Measurements from ENCODE around the gene POLR2H. TPM values are rescaled to one million over a fixed set of nuclear protein-coding genes. Genes with fewer than 3 reads are reported as not detected.

POLR2H gene
- total and polyA plus RNA-seq, 4 donors, result 46.4 to 139 (median 82.4) TPM

- H3K4me3 ChIP-seq, result no peak overlapping the region
- H3K9ac ChIP-seq (ENCODE audit: insufficient read depth in 1 of 2, low read length in 2 of 2), result no peak overlapping the region
- WGBS, 2 donors, result 85% methylated on average over 15 of the region's 15 CpGs
- H3K4me1 ChIP-seq (ENCODE audit: control insufficient read depth in 5 of 5, insufficient read depth in 5 of 5, low read length in 5 of 5), result peaks cover 3 to 30% (median 17%) of the 10 kb centered on the region in 5 donors
- no peaks in the 10 kb centered on the region for H3K9me3 ChIP-seq (ENCODE audit: control insufficient read depth in 4 of 4, insufficient read depth in 3 of 4, low read length in 3 of 4)
- no peak for DNase-seq
- ATAC-seq (ENCODE audit: insufficient read depth, low FRiP score), result no peak
- TF ChIP-seq CTCF (IDR thresholded peaks at IDR 0.05; ENCODE audit: control extremely low read depth, extremely low read depth), result no peak
- no peaks in the 10 kb centered on the region for H3K27me3 ChIP-seq (ENCODE audit: control insufficient read depth in 3 of 3, insufficient read depth in 3 of 3, low read length in 2 of 3)
- peaks cover 18 to 37% (median 30%) of the 10 kb centered on the region in 4 donors for H3K36me3 ChIP-seq (ENCODE audit: control insufficient read depth in 4 of 4, insufficient read depth in 4 of 4, low read length in 4 of 4)
- H3K27ac ChIP-seq (ENCODE audit: low read depth in 1 of 2, low read length in 1 of 2), result peak overlapping the region; percentile 88 to 96
Measured at GRCh38 chr3:184334470-184335158, 26.9 kb upstream of the POLR2H start.

- H3K27me3 ChIP-seq (ENCODE audit: control insufficient read depth in 3 of 3, insufficient read depth in 3 of 3, low read length in 2 of 3), result no peaks in the 10 kb centered on the region
- no peak for ATAC-seq (ENCODE audit: insufficient read depth, low FRiP score)
- 38 to 60% methylated on average over 4 of the region's 4 CpGs for WGBS, 2 donors
Measured at GRCh38 chr3:184335291-184335660, 26.2 kb upstream of the POLR2H start.

GRCh38 chr3:184335661-184336546 is 25.6 kb upstream of the POLR2H start:
- Histone ChIP-seq H3K27me3 (ENCODE audit: control insufficient read depth in 3 of 3, insufficient read depth in 3 of 3, low read length in 2 of 3) (no peaks in the 10 kb centered on the region), H3K9me3 (ENCODE audit: control insufficient read depth in 4 of 4, insufficient read depth in 3 of 4, low read length in 3 of 4) (no peaks in the 10 kb centered on the region), H3K9ac (ENCODE audit: insufficient read depth in 1 of 2, low read length in 2 of 2) (peak overlapping the region; percentile 66 to 82), H3K4me1 (ENCODE audit: control insufficient read depth in 5 of 5, insufficient read depth in 5 of 5, low read length in 5 of 5) (peaks cover 3 to 30% (median 17%) of the 10 kb centered on the region in 5 donors), H3K27ac (ENCODE audit: low read depth in 1 of 2, low read length in 1 of 2) (peak overlapping the region; percentile 88 to 96), H3K4me3 (peak overlapping the region; percentile 62), H3K36me3 (ENCODE audit: control insufficient read depth in 4 of 4, insufficient read depth in 4 of 4, low read length in 4 of 4) (peaks cover 15 to 35% (median 28%) of the 10 kb centered on the region in 4 donors)
- no peak for TF ChIP-seq CTCF (IDR thresholded peaks at IDR 0.05; ENCODE audit: control extremely low read depth, extremely low read depth)
- ATAC-seq (ENCODE audit: insufficient read depth, low FRiP score) (peak; percentile 85), DNase-seq (peak; percentile 87 to 91 (median 88))
- WGBS, 2 donors, result 1% methylated on average over 57 to 77 of the region's 77 CpGs

More at GRCh38 chr3:184335291-184335660, 26.2 kb upstream of the POLR2H start:
- Histone ChIP-seq H3K4me3 (no peak overlapping the region), H3K9me3 (ENCODE audit: control insufficient read depth in 4 of 4, insufficient read depth in 3 of 4, low read length in 3 of 4) (no peaks in the 10 kb centered on the region), H3K4me1 (ENCODE audit: control insufficient read depth in 5 of 5, insufficient read depth in 5 of 5, low read length in 5 of 5) (peaks cover 3 to 30% (median 17%) of the 10 kb centered on the region in 5 donors), H3K9ac (ENCODE audit: insufficient read depth in 1 of 2, low read length in 2 of 2) (peak overlapping the region; percentile 49 to 75), H3K36me3 (ENCODE audit: control insufficient read depth in 4 of 4, insufficient read depth in 4 of 4, low read length in 4 of 4) (peaks cover 16 to 35% (median 28%) of the 10 kb centered on the region in 4 donors), H3K27ac (ENCODE audit: low read depth in 1 of 2, low read length in 1 of 2) (peak overlapping the region; percentile 88 to 96)
- peak in 1 of 3 donors; percentile 17 for DNase-seq
- TF ChIP-seq CTCF (IDR thresholded peaks at IDR 0.05; ENCODE audit: control extremely low read depth, extremely low read depth), result no peak
